Measurements from ENCODE around the gene NMB.

NMB gene

GRCh38 chr15:84681831-84682230 lies 23.8 kb upstream of the NMB start:
- Histone ChIP-seq H3K9me3 (ENCODE audit: control insufficient read depth, low read length) (no peaks in the 10 kb centered on the region), H3K4me1 (ENCODE audit: control insufficient read depth, insufficient read depth, low read length) (peaks cover 28% of the 10 kb centered on the region), H3K27me3 (replicated peaks; ENCODE audit: control insufficient read depth, insufficient read depth, low read length) (no peaks in the 10 kb centered on the region), H3K9ac (ENCODE audit: low read length) (no peak overlapping the region), H3K36me3 (ENCODE audit: control insufficient read depth, insufficient read depth, low read length, severe bottlenecking) (peaks cover 57% of the 10 kb centered on the region), H3K4me3 (ENCODE audit: low read length) (no peak overlapping the region)
- peak; percentile 30 for DNase-seq (ENCODE audit: low read depth)

GRCh38 chr15:84671211-84671610 lies 13.2 kb upstream of the NMB start:
- DNase-seq (ENCODE audit: low read depth): peak; percentile 91
- peaks cover 47% of the 10 kb centered on the region for H3K36me3 ChIP-seq (ENCODE audit: control insufficient read depth, insufficient read depth, low read length, severe bottlenecking)
- peak overlapping the region; percentile 20 for H3K9ac ChIP-seq (ENCODE audit: low read length)
- peaks cover 39% of the 10 kb centered on the region for H3K4me1 ChIP-seq (ENCODE audit: control insufficient read depth, insufficient read depth, low read length)
- H3K9me3 ChIP-seq (ENCODE audit: control insufficient read depth, low read length): no peaks in the 10 kb centered on the region
- no peaks in the 10 kb centered on the region for H3K27me3 ChIP-seq (replicated peaks; ENCODE audit: control insufficient read depth, insufficient read depth, low read length)
- peak overlapping the region; percentile 8 for H3K4me3 ChIP-seq (ENCODE audit: low read length)

GRCh38 chr15:84669726-84670125 lies 11.7 kb upstream of the NMB start:
- DNase-seq (ENCODE audit: low read depth): no peak
- H3K36me3 ChIP-seq (ENCODE audit: control insufficient read depth, insufficient read depth, low read length, severe bottlenecking): peaks cover 47% of the 10 kb centered on the region
- no peaks in the 10 kb centered on the region for H3K9me3 ChIP-seq (ENCODE audit: control insufficient read depth, low read length)
- H3K9ac ChIP-seq (ENCODE audit: low read length): no peak overlapping the region
- peaks cover 44% of the 10 kb centered on the region for H3K4me1 ChIP-seq (ENCODE audit: control insufficient read depth, insufficient read depth, low read length)
- no peaks in the 10 kb centered on the region for H3K27me3 ChIP-seq (replicated peaks; ENCODE audit: control insufficient read depth, insufficient read depth, low read length)
- no peak overlapping the region for H3K4me3 ChIP-seq (ENCODE audit: low read length)

GRCh38 chr15:84668221-84668982 lies 10.4 kb upstream of the NMB start:
- Histone ChIP-seq H3K27me3 (replicated peaks; ENCODE audit: control insufficient read depth, insufficient read depth, low read length) (no peaks in the 10 kb centered on the region), H3K9ac (ENCODE audit: low read length) (no peak overlapping the region), H3K4me3 (ENCODE audit: low read length) (no peak overlapping the region), H3K4me1 (ENCODE audit: control insufficient read depth, insufficient read depth, low read length) (peaks cover 44% of the 10 kb centered on the region), H3K9me3 (ENCODE audit: control insufficient read depth, low read length) (no peaks in the 10 kb centered on the region), H3K36me3 (ENCODE audit: control insufficient read depth, insufficient read depth, low read length, severe bottlenecking) (peaks cover 45% of the 10 kb centered on the region)
- no peak for DNase-seq (ENCODE audit: low read depth)

GRCh38 chr15:84666373-84666772 lies 8.4 kb upstream of the NMB start:
- peaks cover 45% of the 10 kb centered on the region for H3K36me3 ChIP-seq (ENCODE audit: control insufficient read depth, insufficient read depth, low read length, severe bottlenecking)
- H3K9me3 ChIP-seq (ENCODE audit: control insufficient read depth, low read length): no peaks in the 10 kb centered on the region
- H3K4me3 ChIP-seq (ENCODE audit: low read length): no peak overlapping the region
- no peaks in the 10 kb centered on the region for H3K27me3 ChIP-seq (replicated peaks; ENCODE audit: control insufficient read depth, insufficient read depth, low read length)
- peaks cover 47% of the 10 kb centered on the region for H3K4me1 ChIP-seq (ENCODE audit: control insufficient read depth, insufficient read depth, low read length)
- peak overlapping the region; percentile 1 for H3K9ac ChIP-seq (ENCODE audit: low read length)
- peak; percentile 10 for DNase-seq (ENCODE audit: low read depth)

GRCh38 chr15:84661001-84661400 lies 3.0 kb upstream of the NMB start:
- no peak for DNase-seq (ENCODE audit: low read depth)
- H3K9me3 ChIP-seq (ENCODE audit: control insufficient read depth, low read length): no peaks in the 10 kb centered on the region
- no peak overlapping the region for H3K9ac ChIP-seq (ENCODE audit: low read length)
- H3K4me3 ChIP-seq (ENCODE audit: low read length): no peak overlapping the region
- peaks cover 36% of the 10 kb centered on the region for H3K4me1 ChIP-seq (ENCODE audit: control insufficient read depth, insufficient read depth, low read length)
- no peaks in the 10 kb centered on the region for H3K27me3 ChIP-seq (replicated peaks; ENCODE audit: control insufficient read depth, insufficient read depth, low read length)
- H3K36me3 ChIP-seq (ENCODE audit: control insufficient read depth, insufficient read depth, low read length, severe bottlenecking): peaks cover 15% of the 10 kb centered on the region

- Histone ChIP-seq H3K4me3 (ENCODE audit: low read length) (no peak overlapping the region), H3K27me3 (replicated peaks; ENCODE audit: control insufficient read depth, insufficient read depth, low read length) (no peaks in the 10 kb centered on the region), H3K9me3 (ENCODE audit: control insufficient read depth, low read length) (no peaks in the 10 kb centered on the region), H3K4me1 (ENCODE audit: control insufficient read depth, insufficient read depth, low read length) (peaks cover 35% of the 10 kb centered on the region), H3K9ac (ENCODE audit: low read length) (no peak overlapping the region), H3K36me3 (ENCODE audit: control insufficient read depth, insufficient read depth, low read length, severe bottlenecking) (peaks cover 7% of the 10 kb centered on the region)
- DNase-seq (ENCODE audit: low read depth): no peak
Measured at GRCh38 chr15:84659904-84660781, 2.1 kb upstream of the NMB start.

GRCh38 chr15:84658788-84659411 lies 901 bp upstream of the NMB start:
- no peaks in the 10 kb centered on the region for H3K9me3 ChIP-seq (ENCODE audit: control insufficient read depth, low read length)
- no peaks in the 10 kb centered on the region for H3K36me3 ChIP-seq (ENCODE audit: control insufficient read depth, insufficient read depth, low read length, severe bottlenecking)
- DNase-seq (ENCODE audit: low read depth): no peak
- no peaks in the 10 kb centered on the region for H3K27me3 ChIP-seq (replicated peaks; ENCODE audit: control insufficient read depth, insufficient read depth, low read length)
- peak overlapping the region; percentile 81 for H3K4me3 ChIP-seq (ENCODE audit: low read length)
- H3K4me1 ChIP-seq (ENCODE audit: control insufficient read depth, insufficient read depth, low read length): peaks cover 39% of the 10 kb centered on the region
- peak overlapping the region; percentile 81 for H3K9ac ChIP-seq (ENCODE audit: low read length)

- no peaks in the 10 kb centered on the region for H3K9me3 ChIP-seq (ENCODE audit: control insufficient read depth, low read length)
- H3K4me3 ChIP-seq (ENCODE audit: low read length): peak overlapping the region; percentile 81
- peaks cover 43% of the 10 kb centered on the region for H3K4me1 ChIP-seq (ENCODE audit: control insufficient read depth, insufficient read depth, low read length)
- DNase-seq (ENCODE audit: low read depth): no peak
- H3K36me3 ChIP-seq (ENCODE audit: control insufficient read depth, insufficient read depth, low read length, severe bottlenecking): peaks cover 2% of the 10 kb centered on the region
- peak overlapping the region; percentile 81 for H3K9ac ChIP-seq (ENCODE audit: low read length)
- no peaks in the 10 kb centered on the region for H3K27me3 ChIP-seq (replicated peaks; ENCODE audit: control insufficient read depth, insufficient read depth, low read length)
Measured at GRCh38 chr15:84657748-84658079, 285 bp downstream of the NMB start.

- Histone ChIP-seq H3K9ac (ENCODE audit: low read length) (peak overlapping the region; percentile 81), H3K4me1 (ENCODE audit: control insufficient read depth, insufficient read depth, low read length) (peaks cover 45% of the 10 kb centered on the region), H3K9me3 (ENCODE audit: control insufficient read depth, low read length) (no peaks in the 10 kb centered on the region), H3K4me3 (ENCODE audit: low read length) (peak overlapping the region; percentile 81), H3K27me3 (replicated peaks; ENCODE audit: control insufficient read depth, insufficient read depth, low read length) (no peaks in the 10 kb centered on the region), H3K36me3 (ENCODE audit: control insufficient read depth, insufficient read depth, low read length, severe bottlenecking) (peaks cover 9% of the 10 kb centered on the region)
- no peak for DNase-seq (ENCODE audit: low read depth)
Measured at GRCh38 chr15:84656972-84657371, 1.0 kb downstream of the NMB start.

Data from adipocyte (in vitro differentiated cells).